Ascending aorta (tissue), 2 donors: Measurements from ENCODE around the gene CARD9. TPM values are rescaled to one million over a fixed set of nuclear protein-coding genes. Genes with fewer than 3 reads are reported as not detected.

Source experiments
- DNase-seq, 2 donors: peaks; one replicate each; pipeline ENCODE4 v3.0.0-alpha.2; 2019; ENCODE audit warnings: low spot score in 2 of 2
- H3K27ac ChIP-seq, 2 donors: fragments of 200-600 bp; sonication (generic); one replicate each; pipeline ENCODE4 v1.5.1; 2016 to 2017; ENCODE audit warnings: mild to moderate bottlenecking in 1 of 2
- H3K27me3 ChIP-seq: fragments of 200-600 bp; sonication (generic); one replicate; pipeline ENCODE4 v1.5.1; 2017
- H3K36me3 ChIP-seq, 2 donors: fragments of 200-600 bp; sonication (generic); one replicate each; pipeline ENCODE4 v1.5.1; 2016
- H3K4me1 ChIP-seq, 2 donors: fragments of 200-600 bp; sonication (generic); one replicate each; pipeline ENCODE4 v1.5.1; 2016 to 2017; ENCODE audit warnings: mild to moderate bottlenecking in 1 of 2
- H3K4me3 ChIP-seq, 2 donors: fragments of 200-600 bp; sonication (generic); one replicate each; pipeline ENCODE4 v1.5.1; 2016 to 2017; ENCODE audit warnings: mild to moderate bottlenecking in 1 of 2
- H3K9me3 ChIP-seq, 2 donors: fragments of 200-600 bp; sonication (generic); one replicate each; pipeline ENCODE4 v1.5.1; 2016
- CTCF ChIP-seq, 3 experiments: fragments of 200-600 bp in 2 of 3; fragments of 450-650 bp in 1 of 3; sonication (generic) in 2 of 3; IDR thresholded peaks; one replicate each; pipeline ENCODE4 v1.5.1; 2016 to 2019; ENCODE audit warnings: antibody characterized with exemption in 3 of 3, mild to moderate bottlenecking in 1 of 3, moderate library complexity in 1 of 3
- intact Hi-C: fragments of 100-400 bp; cut with DNase I; formaldehyde crosslinking; loops from one replicate; pipeline ENCODE4 v1.15.1; 2023
- total RNA-seq: library from RNA; depleted of rRNA; stranded (reverse); fragments of >200 nt; gene quantifications from one replicate; pipeline ENCODE4 v1.1.0, GENCODE V29; 2016

The CARD9 gene
- total RNA-seq, 1 donor from 2014 or later: 0.43 TPM

GRCh38 chr9:136332482-136332983, 40.9 kb downstream of the CARD9 start:
- peaks cover 11 to 15% of the 10 kb centered on the region in 2 donors for H3K36me3 ChIP-seq
- no peaks in the 10 kb centered on the region for H3K27me3 ChIP-seq
- H3K4me1 ChIP-seq: peaks cover 12 to 14% of the 10 kb centered on the region in 2 donors
- H3K9me3 ChIP-seq: no peaks in the 10 kb centered on the region
- TF ChIP-seq CTCF (IDR thresholded peaks at IDR 0.05): no peak
- no peak for DNase-seq
- intact Hi-C loops: no loop called here
- H3K4me3 ChIP-seq: no peak overlapping the region
- H3K27ac ChIP-seq: no peak overlapping the region

GRCh38 chr9:136331556-136332481, 41.6 kb downstream of the CARD9 start:
- intact Hi-C loops: no loop called here
- Histone ChIP-seq H3K27me3 (no peaks in the 10 kb centered on the region), H3K27ac (no peak overlapping the region), H3K36me3 (peaks cover 5 to 8% of the 10 kb centered on the region in 2 donors), H3K9me3 (no peaks in the 10 kb centered on the region), H3K4me1 (peaks cover 16 to 17% of the 10 kb centered on the region in 2 donors), H3K4me3 (no peak overlapping the region)
- TF ChIP-seq CTCF (IDR thresholded peaks at IDR 0.05): no peak
- DNase-seq: no peak

GRCh38 chr9:136331030-136331429, 42.4 kb downstream of the CARD9 start:
- H3K9me3 ChIP-seq: no peaks in the 10 kb centered on the region
- TF ChIP-seq CTCF (IDR thresholded peaks at IDR 0.05): no peak
- intact Hi-C loops: no loop called here
- peaks cover 21 to 23% of the 10 kb centered on the region in 2 donors for H3K4me1 ChIP-seq
- no peak for DNase-seq
- peaks cover 0 to 4% of the 10 kb centered on the region in 2 donors for H3K36me3 ChIP-seq
- no peak overlapping the region for H3K27ac ChIP-seq
- no peak overlapping the region for H3K4me3 ChIP-seq
- H3K27me3 ChIP-seq: no peaks in the 10 kb centered on the region

GRCh38 chr9:136330406-136330990, 43.0 kb downstream of the CARD9 start:
- Histone ChIP-seq H3K27ac (no peak overlapping the region), H3K4me3 (no peak overlapping the region), H3K27me3 (no peaks in the 10 kb centered on the region), H3K9me3 (no peaks in the 10 kb centered on the region), H3K36me3 (peaks cover 0 to 4% of the 10 kb centered on the region in 2 donors), H3K4me1 (peaks cover 21 to 27% of the 10 kb centered on the region in 2 donors)
- no peak for TF ChIP-seq CTCF (IDR thresholded peaks at IDR 0.05)
- intact Hi-C loops: no loop called here
- DNase-seq: no peak

GRCh38 chr9:136329636-136330405, 43.6 kb downstream of the CARD9 start:
- DNase-seq: no peak
- no peak for TF ChIP-seq CTCF (IDR thresholded peaks at IDR 0.05)
- Histone ChIP-seq H3K4me3 (no peak overlapping the region), H3K27ac (no peak overlapping the region), H3K27me3 (no peaks in the 10 kb centered on the region), H3K36me3 (peaks cover 0 to 4% of the 10 kb centered on the region in 2 donors), H3K9me3 (no peaks in the 10 kb centered on the region), H3K4me1 (peaks cover 21 to 27% of the 10 kb centered on the region in 2 donors)
- intact Hi-C loops: loop anchor here (5.0 kb wide), 1 partner anchor 72 kb away; the partner anchor contains the start of gene SNAPC4
